Measurements from ENCODE around the gene PNPLA7.

The PNPLA7 gene

DNA sequence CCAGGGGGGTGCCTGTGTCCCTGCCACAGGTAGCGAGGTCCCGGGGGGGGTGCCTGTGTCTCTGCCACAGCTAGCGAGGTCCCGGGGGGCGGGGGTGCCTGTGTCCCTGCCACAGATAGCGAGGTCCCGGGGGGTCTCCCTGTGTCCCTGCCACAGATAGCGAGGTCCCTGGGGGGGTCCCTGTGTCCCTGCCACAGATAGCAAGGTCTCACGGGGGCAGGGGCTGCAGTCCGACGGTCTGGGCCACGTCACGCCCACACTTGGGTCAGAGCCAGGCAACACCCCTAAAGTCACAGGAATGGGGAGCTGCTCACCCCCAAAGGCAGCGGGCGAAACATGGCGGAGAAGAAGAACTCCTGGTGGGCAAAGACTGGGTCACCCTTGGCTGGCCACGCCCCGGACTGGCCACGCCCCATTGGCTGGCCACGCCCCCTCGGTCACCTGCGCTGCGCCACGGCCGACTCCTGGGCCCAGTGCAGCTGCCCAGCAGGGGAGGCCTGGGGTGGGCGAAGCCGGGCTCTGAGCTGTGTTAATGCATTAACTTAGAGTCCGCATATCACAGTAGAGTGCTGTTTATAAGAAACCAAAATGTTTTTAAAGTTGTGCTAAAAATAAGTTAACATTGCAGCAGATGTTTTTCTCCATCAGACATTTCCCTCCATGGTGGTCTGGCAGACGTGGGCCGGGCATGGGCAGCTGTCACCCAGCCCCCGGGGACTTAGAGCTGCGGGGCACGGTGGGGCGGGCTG lies 120.1 kb downstream of the PNPLA7 start:
- H3K9me3 ChIP-seq (ENCODE audit: control insufficient read depth, low read length) = no peaks in the 10 kb centered on the region
- H3K79me1 ChIP-seq (replicated peaks; ENCODE audit: low read length, poor library complexity, severe bottlenecking) = no peaks in the 10 kb centered on the region
- H3K4ac ChIP-seq (ENCODE audit: low read depth in 1 of 2, low read length in 2 of 2) = no peak overlapping the region
- H2AFZ ChIP-seq (ENCODE audit: low read depth, low read length) = no peak overlapping the region
- no peak overlapping the region for H2AK5ac ChIP-seq (ENCODE audit: low read length, severe bottlenecking)
- no peak overlapping the region for H3K23ac ChIP-seq (ENCODE audit: low read length in 2 of 2)
- DNase-seq = no peak
- H3K4me2 ChIP-seq (ENCODE audit: low read length, poor library complexity, severe bottlenecking) = no peak overlapping the region
- H4K8ac ChIP-seq (ENCODE audit: low read length) = no peak overlapping the region
- no peaks in the 10 kb centered on the region for H3K36me3 ChIP-seq (ENCODE audit: control insufficient read depth in 1 of 2, insufficient read depth in 2 of 2, low read depth in 1 of 2, low read length in 2 of 2)
- H3K4me1 ChIP-seq (ENCODE audit: control insufficient read depth, insufficient read depth, low read depth, low read length) = peaks cover 25% of the 10 kb centered on the region
- no peak overlapping the region for H3K9ac ChIP-seq (ENCODE audit: low read length)
- no peak overlapping the region for H3K27ac ChIP-seq (ENCODE audit: low read length, poor library complexity, severe bottlenecking)
- H3K18ac ChIP-seq (ENCODE audit: low read depth in 1 of 2, low read length in 2 of 2) = no peak overlapping the region
- H4K91ac ChIP-seq (ENCODE audit: low read length) = no peak overlapping the region
- H2BK12ac ChIP-seq (ENCODE audit: low read length in 2 of 2) = no peak overlapping the region
- 77% methylated on average over 31 of the region's 34 CpGs for WGBS
- no peak overlapping the region for H2BK5ac ChIP-seq (ENCODE audit: low read depth, low read length, poor library complexity, severe bottlenecking)
- no peak overlapping the region for H3K4me3 ChIP-seq (ENCODE audit: insufficient read depth in 1 of 2, low read depth in 1 of 2, low read length in 2 of 2)
- H2BK120ac ChIP-seq (ENCODE audit: low read depth, low read length) = no peak overlapping the region
- no peak overlapping the region for H2BK15ac ChIP-seq (ENCODE audit: low read depth, poor library complexity, severe bottlenecking)
- no peak overlapping the region for H3K14ac ChIP-seq (ENCODE audit: low read length in 2 of 2)
- peaks cover 0 to 3% of the 10 kb centered on the region in 2 experiments for H3K27me3 ChIP-seq (ENCODE audit: control insufficient read depth in 1 of 2, insufficient read depth in 1 of 2, low read length in 2 of 2)

DNA sequence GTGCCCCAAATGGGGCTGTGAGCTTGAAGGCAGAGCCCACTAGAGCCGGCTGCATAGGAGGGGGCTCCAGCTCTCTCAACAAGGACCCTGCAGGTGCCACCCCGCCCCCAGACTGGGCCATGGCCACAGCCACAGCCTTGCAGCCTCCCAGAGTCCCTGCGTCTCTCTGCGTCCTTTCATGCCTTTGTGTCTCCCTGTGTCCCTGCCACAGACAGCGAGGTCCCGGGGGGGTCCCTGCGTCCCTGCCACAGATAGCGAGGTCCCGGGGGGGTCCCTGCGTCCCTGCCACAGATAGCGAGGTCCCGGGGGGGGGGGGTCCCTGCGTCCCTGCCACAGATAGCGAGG lies 120.7 kb downstream of the PNPLA7 start:
- 89% methylated on average over 13 of the region's 14 CpGs for WGBS
- no peak overlapping the region for H3K9ac ChIP-seq (ENCODE audit: low read length)
- no peak overlapping the region for H2BK12ac ChIP-seq (ENCODE audit: low read length in 2 of 2)
- no peak overlapping the region for H2AK5ac ChIP-seq (ENCODE audit: low read length, severe bottlenecking)
- H3K27ac ChIP-seq (ENCODE audit: low read length, poor library complexity, severe bottlenecking) = no peak overlapping the region
- no peak overlapping the region for H3K4me2 ChIP-seq (ENCODE audit: low read length, poor library complexity, severe bottlenecking)
- no peak for DNase-seq
- peaks cover 0 to 3% of the 10 kb centered on the region in 2 experiments for H3K27me3 ChIP-seq (ENCODE audit: control insufficient read depth in 1 of 2, insufficient read depth in 1 of 2, low read length in 2 of 2)
- no peaks in the 10 kb centered on the region for H3K36me3 ChIP-seq (ENCODE audit: control insufficient read depth in 1 of 2, insufficient read depth in 2 of 2, low read depth in 1 of 2, low read length in 2 of 2)
- H3K4me3 ChIP-seq (ENCODE audit: insufficient read depth in 1 of 2, low read depth in 1 of 2, low read length in 2 of 2) = no peak overlapping the region
- H3K9me3 ChIP-seq (ENCODE audit: control insufficient read depth, low read length) = no peaks in the 10 kb centered on the region
- H2BK15ac ChIP-seq (ENCODE audit: low read depth, poor library complexity, severe bottlenecking) = no peak overlapping the region
- no peak overlapping the region for H3K23ac ChIP-seq (ENCODE audit: low read length in 2 of 2)
- no peak overlapping the region for H2AFZ ChIP-seq (ENCODE audit: low read depth, low read length)
- H3K79me1 ChIP-seq (replicated peaks; ENCODE audit: low read length, poor library complexity, severe bottlenecking) = no peaks in the 10 kb centered on the region
- H4K91ac ChIP-seq (ENCODE audit: low read length) = no peak overlapping the region
- H4K8ac ChIP-seq (ENCODE audit: low read length) = no peak overlapping the region
- peaks cover 27% of the 10 kb centered on the region for H3K4me1 ChIP-seq (ENCODE audit: control insufficient read depth, insufficient read depth, low read depth, low read length)
- H3K14ac ChIP-seq (ENCODE audit: low read length in 2 of 2) = no peak overlapping the region
- H2BK5ac ChIP-seq (ENCODE audit: low read depth, low read length, poor library complexity, severe bottlenecking) = no peak overlapping the region
- H3K18ac ChIP-seq (ENCODE audit: low read depth in 1 of 2, low read length in 2 of 2) = no peak overlapping the region
- H2BK120ac ChIP-seq (ENCODE audit: low read depth, low read length) = no peak overlapping the region
- no peak overlapping the region for H3K4ac ChIP-seq (ENCODE audit: low read depth in 1 of 2, low read length in 2 of 2)

GRCh38 chr9:137428841-137429545 lies 121.2 kb downstream of the PNPLA7 start:
- Histone ChIP-seq H2BK120ac (ENCODE audit: low read depth, low read length) (no peak overlapping the region), H3K14ac (ENCODE audit: low read length in 2 of 2) (no peak overlapping the region), H3K4ac (ENCODE audit: low read depth in 1 of 2, low read length in 2 of 2) (no peak overlapping the region), H2AFZ (ENCODE audit: low read depth, low read length) (no peak overlapping the region), H3K79me1 (replicated peaks; ENCODE audit: low read length, poor library complexity, severe bottlenecking) (no peaks in the 10 kb centered on the region), H3K27me3 (ENCODE audit: control insufficient read depth in 1 of 2, insufficient read depth in 1 of 2, low read length in 2 of 2) (peaks cover 0 to 3% of the 10 kb centered on the region in 2 experiments), H3K36me3 (ENCODE audit: control insufficient read depth in 1 of 2, insufficient read depth in 2 of 2, low read depth in 1 of 2, low read length in 2 of 2) (no peaks in the 10 kb centered on the region), H3K27ac (ENCODE audit: low read length, poor library complexity, severe bottlenecking) (no peak overlapping the region), H3K18ac (ENCODE audit: low read depth in 1 of 2, low read length in 2 of 2) (no peak overlapping the region), H4K91ac (ENCODE audit: low read length) (no peak overlapping the region), H3K23ac (ENCODE audit: low read length in 2 of 2) (no peak overlapping the region), H3K9me3 (ENCODE audit: control insufficient read depth, low read length) (no peaks in the 10 kb centered on the region), H3K4me3 (ENCODE audit: insufficient read depth in 1 of 2, low read depth in 1 of 2, low read length in 2 of 2) (no peak overlapping the region), H3K4me1 (ENCODE audit: control insufficient read depth, insufficient read depth, low read depth, low read length) (peaks cover 32% of the 10 kb centered on the region), H2BK15ac (ENCODE audit: low read depth, poor library complexity, severe bottlenecking) (no peak overlapping the region), H3K9ac (ENCODE audit: low read length) (no peak overlapping the region), H3K4me2 (ENCODE audit: low read length, poor library complexity, severe bottlenecking) (no peak overlapping the region), H4K8ac (ENCODE audit: low read length) (no peak overlapping the region), H2AK5ac (ENCODE audit: low read length, severe bottlenecking) (no peak overlapping the region), H2BK5ac (ENCODE audit: low read depth, low read length, poor library complexity, severe bottlenecking) (no peak overlapping the region), H2BK12ac (ENCODE audit: low read length in 2 of 2) (no peak overlapping the region)
- no peak for DNase-seq
- WGBS = 90% methylated on average over 27 of the region's 27 CpGs

DNA sequence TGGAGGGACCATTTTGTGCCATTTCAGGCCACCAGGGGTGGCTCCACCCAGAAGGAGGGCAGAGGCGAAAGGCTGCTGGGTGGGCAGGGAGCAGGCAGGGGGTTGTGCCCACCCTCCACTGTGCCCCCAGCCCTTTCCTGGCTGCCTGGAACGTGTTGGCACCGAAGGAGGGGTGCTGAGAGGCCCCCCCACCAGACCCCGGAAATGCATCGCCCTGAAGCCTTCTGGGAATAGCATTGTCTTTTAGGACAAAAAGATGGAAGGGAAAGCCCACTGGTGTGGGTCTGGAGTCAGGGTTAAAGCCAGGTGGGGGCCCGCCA lies 121.9 kb downstream of the PNPLA7 start:
- H3K4me2 ChIP-seq (ENCODE audit: low read length, poor library complexity, severe bottlenecking) = no peak overlapping the region
- no peak overlapping the region for H3K23ac ChIP-seq (ENCODE audit: low read length in 2 of 2)
- no peak overlapping the region for H2BK120ac ChIP-seq (ENCODE audit: low read depth, low read length)
- H3K4ac ChIP-seq (ENCODE audit: low read depth in 1 of 2, low read length in 2 of 2) = no peak overlapping the region
- no peak overlapping the region for H3K14ac ChIP-seq (ENCODE audit: low read length in 2 of 2)
- H3K36me3 ChIP-seq (ENCODE audit: control insufficient read depth in 1 of 2, insufficient read depth in 2 of 2, low read depth in 1 of 2, low read length in 2 of 2) = peaks cover 0 to 3% of the 10 kb centered on the region in 2 experiments
- no peak overlapping the region for H2AK5ac ChIP-seq (ENCODE audit: low read length, severe bottlenecking)
- no peak overlapping the region for H2BK15ac ChIP-seq (ENCODE audit: low read depth, poor library complexity, severe bottlenecking)
- H3K27ac ChIP-seq (ENCODE audit: low read length, poor library complexity, severe bottlenecking) = no peak overlapping the region
- H2BK5ac ChIP-seq (ENCODE audit: low read depth, low read length, poor library complexity, severe bottlenecking) = no peak overlapping the region
- no peaks in the 10 kb centered on the region for H3K79me1 ChIP-seq (replicated peaks; ENCODE audit: low read length, poor library complexity, severe bottlenecking)
- no peak overlapping the region for H4K8ac ChIP-seq (ENCODE audit: low read length)
- no peak overlapping the region for H4K91ac ChIP-seq (ENCODE audit: low read length)
- H2BK12ac ChIP-seq (ENCODE audit: low read length in 2 of 2) = no peak overlapping the region
- 88% methylated on average over 6 of the region's 6 CpGs for WGBS
- H3K9ac ChIP-seq (ENCODE audit: low read length) = no peak overlapping the region
- H3K4me3 ChIP-seq (ENCODE audit: insufficient read depth in 1 of 2, low read depth in 1 of 2, low read length in 2 of 2) = no peak overlapping the region
- H3K9me3 ChIP-seq (ENCODE audit: control insufficient read depth, low read length) = no peaks in the 10 kb centered on the region
- no peak overlapping the region for H2AFZ ChIP-seq (ENCODE audit: low read depth, low read length)
- peaks cover 32% of the 10 kb centered on the region for H3K4me1 ChIP-seq (ENCODE audit: control insufficient read depth, insufficient read depth, low read depth, low read length)
- H3K27me3 ChIP-seq (ENCODE audit: control insufficient read depth in 1 of 2, insufficient read depth in 1 of 2, low read length in 2 of 2) = peaks cover 0 to 3% of the 10 kb centered on the region in 2 experiments
- no peak for DNase-seq
- no peak overlapping the region for H3K18ac ChIP-seq (ENCODE audit: low read depth in 1 of 2, low read length in 2 of 2)

All from mesenchymal stem cell (in vitro differentiated cells and primary cell).